ENCODE data around the gene MYCT1. TPM values are rescaled to one million over a fixed set of nuclear protein-coding genes. Genes with fewer than 3 reads are reported as not detected.

Gene MYCT1
- total and polyA plus RNA-seq, 10 donors = 8.8 to 67.4 (median 53.1) TPM

- Histone ChIP-seq H3K27ac (no peak overlapping the region), H3K36me3 (no peaks in the 10 kb centered on the region), H3K4me1 (no peaks in the 10 kb centered on the region), H3K4me3 (no peak overlapping the region), H3K9me3 (no peaks in the 10 kb centered on the region), H3K27me3 (replicated peaks in 1 of 7) (no peaks in the 10 kb centered on the region)
- 68 to 80% (median 75%) methylated on average over 5 of the region's 5 CpGs for WGBS, 5 donors
- no peak for DNase-seq
- TF ChIP-seq POLR2AphosphoS5 (IDR thresholded peaks at IDR 0.05) (no peak), POLR2A (IDR thresholded peaks at IDR 0.05) (no peak)
- TF ChIP-seq, protein P1, sequence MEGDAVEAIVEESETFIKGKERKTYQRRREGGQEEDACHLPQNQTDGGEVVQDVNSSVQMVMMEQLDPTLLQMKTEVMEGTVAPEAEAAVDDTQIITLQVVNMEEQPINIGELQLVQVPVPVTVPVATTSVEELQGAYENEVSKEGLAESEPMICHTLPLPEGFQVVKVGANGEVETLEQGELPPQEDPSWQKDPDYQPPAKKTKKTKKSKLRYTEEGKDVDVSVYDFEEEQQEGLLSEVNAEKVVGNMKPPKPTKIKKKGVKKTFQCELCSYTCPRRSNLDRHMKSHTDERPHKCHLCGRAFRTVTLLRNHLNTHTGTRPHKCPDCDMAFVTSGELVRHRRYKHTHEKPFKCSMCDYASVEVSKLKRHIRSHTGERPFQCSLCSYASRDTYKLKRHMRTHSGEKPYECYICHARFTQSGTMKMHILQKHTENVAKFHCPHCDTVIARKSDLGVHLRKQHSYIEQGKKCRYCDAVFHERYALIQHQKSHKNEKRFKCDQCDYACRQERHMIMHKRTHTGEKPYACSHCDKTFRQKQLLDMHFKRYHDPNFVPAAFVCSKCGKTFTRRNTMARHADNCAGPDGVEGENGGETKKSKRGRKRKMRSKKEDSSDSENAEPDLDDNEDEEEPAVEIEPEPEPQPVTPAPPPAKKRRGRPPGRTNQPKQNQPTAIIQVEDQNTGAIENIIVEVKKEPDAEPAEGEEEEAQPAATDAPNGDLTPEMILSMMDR (IDR thresholded peaks at IDR 0.05 in 8 of 11, conservative IDR thresholded peaks at IDR 0.05 in 3 of 11) = no peak
- intact Hi-C loops (cut with DNase I; ENCODE audit: low total_unique reads) = no loop called here
Measured at GRCh38 chr6:152771061-152771687, 73.5 kb downstream of the MYCT1 start.

Other genes with a start within 250 kb of the MYCT1 start
- 100 to 1,000 TPM; 171 to 336 (median 316) TPM for gene SYNE1, start 60.5 kb upstream of the MYCT1 start, total RNA-seq
- gene SYNE1, start 60.5 kb upstream of the MYCT1 start, polyA plus RNA-seq = 10 to 100 TPM; 27.8 to 48.4 (median 35.7) TPM
- 1 to 10 TPM; 1.6 to 7.4 (median 3.1) TPM for gene VIP, start 52.9 kb downstream of the MYCT1 start, total RNA-seq
- 10 to 100 TPM in 2 of 3 donors, 1 to 10 TPM in 1; 1.5 to 25.2 (median 19.3) TPM for gene VIP, start 52.9 kb downstream of the MYCT1 start, polyA plus RNA-seq